Measurements from ENCODE around the gene RIBC2.

DNA sequence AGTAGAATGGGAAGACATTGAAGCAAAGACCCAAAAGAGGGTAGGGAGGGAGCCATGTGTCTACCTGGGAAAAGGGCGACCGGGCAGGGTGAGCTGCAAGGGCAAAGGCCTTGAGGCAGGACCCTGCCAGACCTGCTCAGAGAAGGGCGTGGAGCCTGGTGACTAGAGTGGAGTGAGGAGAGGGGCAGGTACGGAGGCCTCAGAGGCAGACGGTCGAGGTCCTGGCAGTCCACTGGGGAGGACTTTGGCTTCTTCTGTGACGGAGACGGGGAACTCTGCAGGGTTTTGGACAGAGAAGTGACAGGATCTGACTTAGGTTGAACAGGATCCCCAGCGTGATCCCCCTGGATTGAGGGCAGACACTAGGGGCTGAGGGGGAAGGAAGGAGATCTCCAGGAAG lies 12.9 kb downstream of the RIBC2 start:
- TF ChIP-seq, protein P1, sequence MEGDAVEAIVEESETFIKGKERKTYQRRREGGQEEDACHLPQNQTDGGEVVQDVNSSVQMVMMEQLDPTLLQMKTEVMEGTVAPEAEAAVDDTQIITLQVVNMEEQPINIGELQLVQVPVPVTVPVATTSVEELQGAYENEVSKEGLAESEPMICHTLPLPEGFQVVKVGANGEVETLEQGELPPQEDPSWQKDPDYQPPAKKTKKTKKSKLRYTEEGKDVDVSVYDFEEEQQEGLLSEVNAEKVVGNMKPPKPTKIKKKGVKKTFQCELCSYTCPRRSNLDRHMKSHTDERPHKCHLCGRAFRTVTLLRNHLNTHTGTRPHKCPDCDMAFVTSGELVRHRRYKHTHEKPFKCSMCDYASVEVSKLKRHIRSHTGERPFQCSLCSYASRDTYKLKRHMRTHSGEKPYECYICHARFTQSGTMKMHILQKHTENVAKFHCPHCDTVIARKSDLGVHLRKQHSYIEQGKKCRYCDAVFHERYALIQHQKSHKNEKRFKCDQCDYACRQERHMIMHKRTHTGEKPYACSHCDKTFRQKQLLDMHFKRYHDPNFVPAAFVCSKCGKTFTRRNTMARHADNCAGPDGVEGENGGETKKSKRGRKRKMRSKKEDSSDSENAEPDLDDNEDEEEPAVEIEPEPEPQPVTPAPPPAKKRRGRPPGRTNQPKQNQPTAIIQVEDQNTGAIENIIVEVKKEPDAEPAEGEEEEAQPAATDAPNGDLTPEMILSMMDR (IDR thresholded peaks at IDR 0.05) = no peak
- no peak for TF ChIP-seq POLR2A (IDR thresholded peaks at IDR 0.05)

Data from body of pancreas (tissue), 4 donors.